ENCODE data around the gene NEMP2. TPM values are rescaled to one million over a fixed set of nuclear protein-coding genes. Genes with fewer than 3 reads are reported as not detected.

NEMP2 gene
- total RNA-seq, 1 donor from 2014 or later: 8.3 TPM

GRCh38 chr2:190505696-190506095, 28.8 kb downstream of the NEMP2 start:
- no peak for DNase-seq (ENCODE audit: low spot score)
- TF ChIP-seq, protein P1, sequence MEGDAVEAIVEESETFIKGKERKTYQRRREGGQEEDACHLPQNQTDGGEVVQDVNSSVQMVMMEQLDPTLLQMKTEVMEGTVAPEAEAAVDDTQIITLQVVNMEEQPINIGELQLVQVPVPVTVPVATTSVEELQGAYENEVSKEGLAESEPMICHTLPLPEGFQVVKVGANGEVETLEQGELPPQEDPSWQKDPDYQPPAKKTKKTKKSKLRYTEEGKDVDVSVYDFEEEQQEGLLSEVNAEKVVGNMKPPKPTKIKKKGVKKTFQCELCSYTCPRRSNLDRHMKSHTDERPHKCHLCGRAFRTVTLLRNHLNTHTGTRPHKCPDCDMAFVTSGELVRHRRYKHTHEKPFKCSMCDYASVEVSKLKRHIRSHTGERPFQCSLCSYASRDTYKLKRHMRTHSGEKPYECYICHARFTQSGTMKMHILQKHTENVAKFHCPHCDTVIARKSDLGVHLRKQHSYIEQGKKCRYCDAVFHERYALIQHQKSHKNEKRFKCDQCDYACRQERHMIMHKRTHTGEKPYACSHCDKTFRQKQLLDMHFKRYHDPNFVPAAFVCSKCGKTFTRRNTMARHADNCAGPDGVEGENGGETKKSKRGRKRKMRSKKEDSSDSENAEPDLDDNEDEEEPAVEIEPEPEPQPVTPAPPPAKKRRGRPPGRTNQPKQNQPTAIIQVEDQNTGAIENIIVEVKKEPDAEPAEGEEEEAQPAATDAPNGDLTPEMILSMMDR (IDR thresholded peaks at IDR 0.05; ENCODE audit: unreplicated experiment): no peak
- Mint-ChIP-seq H3K27me3 (ENCODE audit: unreplicated experiment) (peaks cover 3% of the 10 kb centered on the region), H3K27ac (ENCODE audit: unreplicated experiment) (no peak overlapping the region), H3K9me3 (ENCODE audit: unreplicated experiment) (no peaks in the 10 kb centered on the region), H3K4me1 (ENCODE audit: unreplicated experiment) (peaks cover 14% of the 10 kb centered on the region), H3K4me3 (ENCODE audit: unreplicated experiment) (no peak overlapping the region), H3K36me3 (ENCODE audit: low read depth, unreplicated experiment) (no peaks in the 10 kb centered on the region)

GRCh38 chr2:190504912-190505311, 29.6 kb downstream of the NEMP2 start:
- H3K27me3 Mint-ChIP-seq (ENCODE audit: unreplicated experiment): peaks cover 3% of the 10 kb centered on the region
- H3K4me1 Mint-ChIP-seq (ENCODE audit: unreplicated experiment): peaks cover 20% of the 10 kb centered on the region
- H3K4me3 Mint-ChIP-seq (ENCODE audit: unreplicated experiment): no peak overlapping the region
- no peaks in the 10 kb centered on the region for H3K9me3 Mint-ChIP-seq (ENCODE audit: unreplicated experiment)
- H3K27ac Mint-ChIP-seq (ENCODE audit: unreplicated experiment): no peak overlapping the region
- no peak for DNase-seq (ENCODE audit: low spot score)
- TF ChIP-seq, protein P1 (IDR thresholded peaks at IDR 0.05; ENCODE audit: unreplicated experiment): no peak
- H3K36me3 Mint-ChIP-seq (ENCODE audit: low read depth, unreplicated experiment): no peaks in the 10 kb centered on the region

DNA sequence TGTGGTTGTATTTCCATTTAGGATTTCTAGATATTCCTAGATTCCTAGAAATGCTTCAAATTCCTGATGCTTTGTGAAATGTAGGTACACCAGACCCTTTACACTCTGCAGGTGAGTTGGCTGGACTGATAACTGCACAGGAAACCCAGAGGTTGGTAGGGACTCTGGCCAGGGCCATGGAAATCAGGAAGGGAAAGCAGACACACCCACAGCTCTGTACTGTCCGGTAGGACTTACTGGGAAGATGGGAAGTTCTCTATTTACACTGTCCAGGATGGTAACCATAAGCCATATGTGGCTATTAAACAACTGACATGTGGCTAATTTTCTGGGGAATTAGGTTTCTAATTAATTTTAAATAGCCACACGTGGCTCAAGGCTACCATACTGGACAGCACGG, 31.4 kb downstream of the NEMP2 start:
- Mint-ChIP-seq H3K4me1 (ENCODE audit: unreplicated experiment) (peaks cover 25% of the 10 kb centered on the region), H3K9me3 (ENCODE audit: unreplicated experiment) (no peaks in the 10 kb centered on the region), H3K27me3 (ENCODE audit: unreplicated experiment) (no peaks in the 10 kb centered on the region), H3K4me3 (ENCODE audit: unreplicated experiment) (no peak overlapping the region), H3K36me3 (ENCODE audit: low read depth, unreplicated experiment) (no peaks in the 10 kb centered on the region), H3K27ac (ENCODE audit: unreplicated experiment) (no peak overlapping the region)
- no peak for DNase-seq (ENCODE audit: low spot score)
- TF ChIP-seq, protein P1 (IDR thresholded peaks at IDR 0.05; ENCODE audit: unreplicated experiment): no peak

- no peak overlapping the region for H3K4me3 Mint-ChIP-seq (ENCODE audit: unreplicated experiment)
- H3K27me3 Mint-ChIP-seq (ENCODE audit: unreplicated experiment): no peaks in the 10 kb centered on the region
- H3K4me1 Mint-ChIP-seq (ENCODE audit: unreplicated experiment): peaks cover 25% of the 10 kb centered on the region
- H3K9me3 Mint-ChIP-seq (ENCODE audit: unreplicated experiment): no peaks in the 10 kb centered on the region
- TF ChIP-seq, protein P1 (IDR thresholded peaks at IDR 0.05; ENCODE audit: unreplicated experiment): no peak
- H3K36me3 Mint-ChIP-seq (ENCODE audit: low read depth, unreplicated experiment): no peaks in the 10 kb centered on the region
- no peak for DNase-seq (ENCODE audit: low spot score)
- no peak overlapping the region for H3K27ac Mint-ChIP-seq (ENCODE audit: unreplicated experiment)
Observed at GRCh38 chr2:190501702-190502407, 32.7 kb downstream of the NEMP2 start.

DNA sequence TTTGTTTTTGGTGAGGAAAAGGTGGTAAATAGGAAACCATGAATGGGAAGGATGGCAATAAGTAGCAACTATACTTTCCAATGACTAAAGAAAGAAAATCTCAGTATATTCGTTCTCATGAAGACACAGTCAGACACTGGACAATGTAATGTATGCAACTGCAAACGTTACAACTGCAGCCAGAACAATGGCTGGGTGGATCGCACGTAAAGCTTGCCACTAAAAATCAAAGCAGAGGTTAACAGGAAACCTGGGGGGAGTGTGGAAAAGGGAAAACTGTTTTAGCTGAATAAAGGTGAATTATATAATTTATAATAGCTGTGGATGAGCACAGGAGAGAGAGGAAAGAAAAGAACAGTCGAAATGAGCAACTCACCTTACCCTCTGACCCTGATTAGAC, 33.3 kb downstream of the NEMP2 start:
- Mint-ChIP-seq H3K27ac (ENCODE audit: unreplicated experiment) (peak overlapping the region; percentile 28), H3K4me3 (ENCODE audit: unreplicated experiment) (peak overlapping the region; percentile 19), H3K36me3 (ENCODE audit: low read depth, unreplicated experiment) (no peaks in the 10 kb centered on the region), H3K9me3 (ENCODE audit: unreplicated experiment) (no peaks in the 10 kb centered on the region), H3K4me1 (ENCODE audit: unreplicated experiment) (peaks cover 25% of the 10 kb centered on the region), H3K27me3 (ENCODE audit: unreplicated experiment) (no peaks in the 10 kb centered on the region)
- no peak for DNase-seq (ENCODE audit: low spot score)
- TF ChIP-seq, protein P1 (IDR thresholded peaks at IDR 0.05; ENCODE audit: unreplicated experiment): no peak

Measured in endothelial cell (in vitro differentiated cells).